Lower leg skin (tissue), 3 donors: ENCODE results near the gene COL4A2.

Source experiments
- POLR2A ChIP-seq, 2 donors: fragments of 450-650 bp; IDR thresholded peaks; one replicate each; pipeline ENCODE4 v1.6.1; 2016 to 2017; ENCODE audit warnings: antibody characterized with exemption in 2 of 2, mild to moderate bottlenecking in 1 of 2, moderate library complexity in 1 of 2
- TF ChIP-seq, protein P1 (sequence below), 3 donors: fragments of 450-650 bp; IDR thresholded peaks; one replicate each; pipeline ENCODE4 v1.5.1; 2016; ENCODE audit warnings: antibody characterized with exemption in 3 of 3, mild to moderate bottlenecking in 3 of 3, moderate library complexity in 2 of 3

GRCh38 chr13:110517505-110518225, 210.6 kb downstream of the COL4A2 start:
- TF ChIP-seq, protein P1, sequence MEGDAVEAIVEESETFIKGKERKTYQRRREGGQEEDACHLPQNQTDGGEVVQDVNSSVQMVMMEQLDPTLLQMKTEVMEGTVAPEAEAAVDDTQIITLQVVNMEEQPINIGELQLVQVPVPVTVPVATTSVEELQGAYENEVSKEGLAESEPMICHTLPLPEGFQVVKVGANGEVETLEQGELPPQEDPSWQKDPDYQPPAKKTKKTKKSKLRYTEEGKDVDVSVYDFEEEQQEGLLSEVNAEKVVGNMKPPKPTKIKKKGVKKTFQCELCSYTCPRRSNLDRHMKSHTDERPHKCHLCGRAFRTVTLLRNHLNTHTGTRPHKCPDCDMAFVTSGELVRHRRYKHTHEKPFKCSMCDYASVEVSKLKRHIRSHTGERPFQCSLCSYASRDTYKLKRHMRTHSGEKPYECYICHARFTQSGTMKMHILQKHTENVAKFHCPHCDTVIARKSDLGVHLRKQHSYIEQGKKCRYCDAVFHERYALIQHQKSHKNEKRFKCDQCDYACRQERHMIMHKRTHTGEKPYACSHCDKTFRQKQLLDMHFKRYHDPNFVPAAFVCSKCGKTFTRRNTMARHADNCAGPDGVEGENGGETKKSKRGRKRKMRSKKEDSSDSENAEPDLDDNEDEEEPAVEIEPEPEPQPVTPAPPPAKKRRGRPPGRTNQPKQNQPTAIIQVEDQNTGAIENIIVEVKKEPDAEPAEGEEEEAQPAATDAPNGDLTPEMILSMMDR (IDR thresholded peaks at IDR 0.05) = no peak
- no peak for TF ChIP-seq POLR2A (IDR thresholded peaks at IDR 0.05)
